Measurements from ENCODE around the gene CX3CL1.
"Not testable (repeated sequence)": the region's sequence is repeated elsewhere in the genome, so short reads cannot be mapped to it uniquely, and the experiment has no call there.

CX3CL1 gene

GRCh38 chr16:57372372-57373116 is at the start of gene CX3CL1:
CX3CL1 (plus strand) TSS chr16:57372490; CDS start chr16:57372569, 79 bp downstream.
- DNase-seq, result no peak

DNA sequence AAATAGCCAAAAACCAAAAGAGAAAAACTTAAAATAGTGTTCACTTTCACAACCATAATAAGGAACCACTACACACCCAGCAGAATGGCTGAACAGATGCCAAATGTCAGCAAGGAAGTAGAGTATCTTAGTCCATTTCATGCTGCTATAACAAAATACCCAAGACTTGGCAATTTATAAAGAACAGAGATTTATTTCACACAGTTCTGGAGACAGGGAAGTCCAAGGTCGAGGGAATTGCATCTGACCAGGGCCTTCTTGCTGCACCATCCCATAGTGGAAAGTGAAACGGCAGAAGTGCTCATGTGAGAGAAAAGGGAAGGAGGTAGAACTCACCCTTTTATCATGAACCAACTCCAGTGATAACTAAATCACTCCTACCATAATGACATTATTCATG is 47.5 kb upstream of the CX3CL1 start:
- no peak for DNase-seq

DNA sequence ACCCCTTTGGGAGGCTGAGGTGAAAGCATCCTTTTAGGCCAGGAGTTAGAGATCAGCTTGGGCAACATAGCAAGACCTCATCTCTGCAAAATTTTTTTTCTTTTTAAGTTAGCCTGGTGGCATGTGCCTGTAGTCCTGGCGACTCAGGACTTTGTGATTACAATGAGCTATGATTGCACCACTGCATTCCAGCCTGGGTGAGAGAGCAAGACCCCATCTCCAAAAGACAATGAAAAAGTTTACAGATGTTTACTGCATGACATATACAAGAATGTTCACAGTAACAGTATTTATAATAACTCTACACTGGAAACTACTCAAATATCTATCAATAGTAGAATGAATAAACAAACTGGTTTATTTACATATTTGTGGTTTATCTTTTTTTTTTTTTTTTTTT is 46.8 kb upstream of the CX3CL1 start:
- DNase-seq, result no peak

DNA sequence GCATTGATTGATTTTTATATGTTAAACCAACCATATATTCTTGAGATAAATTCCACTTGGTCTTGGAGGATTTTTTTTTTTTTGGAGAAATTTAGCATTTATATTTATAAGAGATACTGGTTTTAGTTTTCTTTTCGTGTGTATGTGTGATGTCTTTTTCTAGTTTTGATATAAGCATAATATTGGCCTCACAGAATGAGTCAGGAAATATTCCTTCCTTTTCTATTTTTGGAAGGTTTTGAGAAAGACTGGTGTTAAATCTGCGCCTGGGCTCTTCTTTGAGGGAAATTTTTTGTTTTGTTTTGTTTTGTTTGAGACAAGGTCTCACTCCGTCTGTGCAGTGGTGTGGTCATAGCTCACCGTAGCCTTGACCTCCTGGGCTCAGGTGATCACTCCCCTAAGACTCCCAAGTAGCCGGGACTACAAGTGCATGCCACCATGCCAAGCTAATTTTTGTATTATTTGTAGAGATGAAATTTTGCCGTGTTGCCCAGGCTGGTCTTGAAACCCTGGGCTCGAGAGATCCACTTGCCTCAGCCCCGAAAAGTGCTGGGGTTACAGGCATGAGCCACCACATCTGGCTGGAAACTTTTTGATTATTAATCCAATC is 42.5 kb upstream of the CX3CL1 start:
- no peak for DNase-seq

DNA sequence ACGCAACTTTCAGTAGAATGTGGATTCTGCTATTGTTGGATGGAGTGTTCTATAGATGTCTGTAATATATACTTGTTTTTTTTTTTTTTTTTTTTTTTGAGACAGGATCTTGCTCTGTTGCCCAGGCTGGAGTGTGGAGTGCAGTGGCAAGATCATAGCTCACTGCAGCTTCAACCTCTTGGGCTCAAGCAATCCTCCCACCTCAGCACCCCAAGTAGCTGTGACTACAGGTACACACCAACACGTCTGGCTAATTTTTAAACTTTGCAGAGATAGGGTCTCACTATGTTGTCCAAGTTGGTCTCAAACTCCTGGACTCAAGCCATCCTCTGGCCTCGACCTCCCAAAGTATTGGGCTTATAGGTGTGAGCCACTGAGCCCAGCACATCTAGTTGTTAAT is 40.9 kb upstream of the CX3CL1 start:
- no peak for DNase-seq

DNA sequence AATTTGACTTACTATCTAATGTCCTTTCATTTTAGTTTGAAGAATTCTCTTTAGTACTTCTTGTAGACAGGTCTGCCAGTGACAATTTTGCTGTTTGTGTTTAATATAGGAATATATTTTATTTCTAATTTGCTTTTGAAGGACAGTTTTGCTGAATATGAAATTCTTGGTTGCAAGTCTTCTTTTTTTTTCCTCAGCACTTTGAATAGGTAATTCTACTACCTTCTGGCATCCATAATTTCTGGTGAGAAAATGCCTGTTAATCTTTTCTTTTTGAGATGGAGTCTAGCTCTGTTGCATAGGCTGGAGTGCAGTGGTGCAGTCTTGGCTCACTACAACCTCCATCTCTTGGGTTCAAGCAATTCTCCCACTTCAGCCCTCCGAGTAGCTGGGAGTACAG is 38.9 kb upstream of the CX3CL1 start:
- no peak for DNase-seq

GRCh38 chr16:57335366-57335765 is 36.9 kb upstream of the CX3CL1 start:
- no peak for DNase-seq

- DNase-seq, result no peak
Measured at GRCh38 chr16:57341062-57341440, 31.2 kb upstream of the CX3CL1 start.

- no peak for DNase-seq
Measured at GRCh38 chr16:57341441-57342303, 30.6 kb upstream of the CX3CL1 start.

- DNase-seq, result not testable (repeated sequence)
Measured at GRCh38 chr16:57342606-57343005, 29.7 kb upstream of the CX3CL1 start.

DNA sequence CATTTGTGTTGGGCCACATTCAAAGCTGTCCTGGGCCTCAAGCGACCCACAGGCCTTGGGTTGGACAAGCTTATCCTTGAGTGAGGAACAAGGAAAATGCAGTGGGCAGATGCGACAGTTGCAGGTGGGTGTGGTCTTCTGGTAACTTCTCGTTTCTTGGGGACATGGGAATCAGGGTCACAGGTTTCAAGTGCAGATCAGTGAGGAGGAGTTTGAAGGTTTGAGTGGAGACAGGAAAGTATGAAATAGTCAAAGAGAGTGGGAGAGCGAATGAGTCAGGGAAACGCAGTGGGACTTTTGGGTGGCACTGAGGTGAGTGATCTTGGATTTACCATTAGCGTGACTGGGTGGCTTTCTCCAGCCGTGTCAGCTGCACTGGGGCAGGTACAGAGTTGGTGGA is 29.1 kb upstream of the CX3CL1 start:
- DNase-seq, result no peak

DNA sequence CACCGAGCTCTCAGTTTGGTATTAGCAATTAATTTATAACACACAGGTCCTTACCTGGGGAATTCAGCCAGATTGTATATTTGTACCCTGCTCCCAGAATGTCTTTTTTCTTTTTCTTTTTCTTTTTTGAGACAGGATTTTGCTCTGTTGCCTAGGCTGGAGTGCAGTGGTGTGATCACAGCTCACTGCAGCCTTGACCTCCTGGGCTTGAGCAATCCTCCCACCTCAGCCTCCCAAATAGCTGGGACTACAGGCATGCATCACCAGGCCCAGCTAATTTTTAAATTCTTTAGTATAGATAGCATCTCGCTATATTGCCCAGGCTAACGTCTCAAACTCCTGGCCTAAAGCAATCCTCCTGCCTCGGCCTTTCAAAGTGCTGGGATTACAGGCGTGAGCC is 28.2 kb upstream of the CX3CL1 start:
- DNase-seq, result not testable (repeated sequence)

GRCh38 chr16:57345021-57345420 is 27.3 kb upstream of the CX3CL1 start:
- no peak for DNase-seq

GRCh38 chr16:57345666-57346204 is 26.6 kb upstream of the CX3CL1 start:
- no peak for DNase-seq

DNA sequence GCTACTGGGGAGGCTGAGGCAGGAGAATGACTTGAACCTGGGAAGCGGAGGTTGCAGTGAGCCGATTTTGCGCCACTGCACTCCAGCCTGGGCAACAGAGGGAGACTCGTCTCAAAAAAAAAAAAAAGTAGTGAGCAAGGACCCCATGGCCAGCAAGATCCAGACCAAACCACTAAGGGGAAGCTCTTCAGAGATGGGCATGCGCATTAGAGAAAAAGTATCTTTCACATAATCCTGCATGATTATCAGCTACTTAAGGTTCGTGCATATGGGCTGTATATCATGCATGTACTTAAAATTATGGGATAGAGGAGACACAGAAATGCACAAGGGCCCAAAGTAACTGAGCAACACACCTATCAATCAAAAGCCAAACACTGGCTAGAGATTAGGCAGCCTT is 24.4 kb upstream of the CX3CL1 start:
- DNase-seq, result no peak

DNA sequence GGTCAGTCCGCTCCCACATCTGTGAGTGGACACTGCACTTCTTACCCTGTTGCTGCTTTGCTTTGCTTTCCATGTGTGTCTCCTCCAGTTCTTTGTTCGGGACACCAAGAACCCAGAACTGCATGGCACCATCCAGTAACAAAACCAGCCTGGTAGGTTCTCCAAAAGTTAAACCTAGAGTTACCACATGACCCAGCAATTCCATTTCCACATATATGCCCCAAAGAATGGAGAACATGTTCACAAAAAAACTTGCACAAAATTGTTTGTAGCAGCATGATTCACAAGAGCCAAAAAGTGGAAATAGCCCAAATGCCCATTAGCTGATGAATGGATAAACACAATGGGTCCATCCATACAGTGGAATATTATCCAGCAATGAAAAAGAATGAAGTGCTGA is 24.0 kb upstream of the CX3CL1 start:
- no peak for DNase-seq

DNA sequence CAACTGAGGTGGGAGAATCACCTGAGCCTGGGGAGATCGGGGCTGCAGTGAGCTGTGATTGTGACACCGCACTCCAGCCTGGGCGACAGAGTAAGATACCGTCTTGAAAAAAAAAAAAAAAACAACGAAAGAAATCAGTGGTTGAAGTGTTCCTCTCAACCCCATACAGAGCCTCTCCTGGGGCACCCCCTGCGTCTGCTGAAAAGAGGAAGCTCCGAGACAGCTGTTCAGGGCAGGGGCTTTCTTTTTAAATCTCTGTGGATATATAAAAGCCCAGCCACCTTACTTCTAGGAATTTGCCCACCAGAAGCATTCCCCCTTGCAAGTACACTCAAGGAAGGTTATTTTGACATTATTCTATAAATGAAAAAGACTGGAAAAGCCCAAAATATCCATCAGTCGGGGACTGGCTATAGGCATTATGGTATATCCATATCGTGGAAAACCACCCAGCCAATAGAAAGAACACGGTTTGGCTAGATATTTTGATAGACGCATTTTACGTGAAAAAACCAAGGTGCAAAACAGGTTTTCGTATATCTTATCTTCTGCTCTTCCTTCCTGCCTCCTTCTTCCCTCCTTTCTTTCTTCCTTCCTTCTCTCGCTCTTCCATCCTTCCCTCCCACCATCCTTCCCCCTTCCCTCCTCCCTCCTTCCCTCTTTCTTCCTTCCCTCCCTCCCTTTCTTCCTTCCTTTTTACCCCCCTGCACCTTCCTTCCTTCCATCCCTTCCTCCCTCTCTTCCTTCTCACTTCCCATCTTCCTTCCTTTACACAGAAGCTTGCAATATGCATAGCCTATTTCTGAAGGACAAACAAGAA is 22.9 kb upstream of the CX3CL1 start:
- no peak for DNase-seq

DNA sequence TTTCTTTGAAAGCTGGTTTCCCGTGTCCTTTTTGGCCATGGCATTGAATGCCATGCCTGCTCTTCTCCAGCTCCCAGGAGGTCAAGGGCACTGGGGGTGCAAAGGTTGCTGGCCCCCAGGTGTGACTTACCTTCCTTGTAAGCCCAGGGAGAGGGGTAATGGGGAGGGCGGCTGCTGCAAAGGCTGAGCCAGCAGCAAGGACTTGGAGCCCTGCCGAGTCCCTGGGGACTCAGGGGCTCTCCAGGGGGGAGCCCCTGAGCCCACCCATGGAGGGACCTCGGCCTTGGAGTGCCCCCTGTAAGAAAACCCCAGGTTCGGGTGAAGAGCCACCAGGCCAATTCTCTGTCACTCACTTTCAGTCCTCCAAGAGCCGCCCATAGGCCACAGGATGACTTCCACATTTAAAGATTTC is 19.6 kb upstream of the CX3CL1 start:
- no peak for DNase-seq

- DNase-seq, result no peak
Measured at GRCh38 chr16:57354311-57354710, 18.0 kb upstream of the CX3CL1 start.

DNA sequence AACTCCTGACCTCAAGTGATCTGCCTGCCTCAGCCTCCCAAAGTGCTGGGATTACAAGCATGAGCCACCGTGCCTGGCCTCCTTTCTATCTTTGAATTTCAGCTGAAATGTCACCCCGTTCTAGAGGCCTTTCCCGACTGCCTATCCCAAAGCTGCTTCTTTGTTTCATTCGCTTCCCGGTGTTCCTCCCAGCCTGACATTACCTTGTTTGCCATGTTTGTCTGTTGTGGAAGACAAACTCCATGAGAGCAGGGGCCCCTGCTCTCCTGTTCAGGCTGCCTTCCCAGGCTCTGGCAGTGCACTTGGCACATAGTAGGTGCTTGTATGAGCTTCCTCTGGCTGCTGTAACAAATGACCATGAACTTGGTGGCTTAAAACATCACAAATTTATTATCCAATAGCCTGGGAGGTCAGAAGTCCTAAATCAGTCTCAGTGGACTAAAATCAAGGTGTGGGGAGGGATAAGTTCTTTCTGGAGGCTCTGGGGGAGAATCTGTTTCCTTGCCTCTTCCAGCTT is 16.3 kb upstream of the CX3CL1 start:
- DNase-seq, result no peak

DNA sequence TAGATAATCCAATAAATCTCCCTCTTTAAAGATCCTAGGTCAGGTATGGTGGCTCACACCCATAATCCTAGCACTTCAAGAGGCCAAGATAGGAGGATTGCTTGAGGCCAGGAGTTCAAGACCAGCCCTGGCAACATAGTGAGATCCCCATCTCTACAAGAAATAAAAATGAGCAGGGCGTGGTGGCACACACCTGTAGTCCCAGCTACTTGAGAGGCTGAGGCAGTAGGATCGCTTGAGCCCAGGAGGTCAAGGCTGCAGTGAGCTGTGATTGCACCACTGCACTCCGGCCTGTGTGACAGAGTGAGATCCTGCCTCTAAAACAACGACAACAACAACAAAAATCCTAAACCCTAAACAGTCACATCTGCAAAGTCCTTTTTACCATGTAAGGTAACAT is 15.7 kb upstream of the CX3CL1 start:
- no peak for DNase-seq

- DNase-seq, result no peak
Measured at GRCh38 chr16:57357330-57358085, 14.8 kb upstream of the CX3CL1 start.
